Activated CD4-positive, alpha-beta T cell treated with anti-CD3 and anti-CD28 coated beads, Interleukin-2, amount 50 U/mL, for 24 hours (primary cell): ENCODE results near the gene CDH4.

Experiments
- DNase-seq, 2 donors: peaks; one replicate each; pipeline ENCODE4 v3.0.0-alpha.2; 2020; ENCODE audit warnings: low read depth in 1 of 2, low spot score in 1 of 2

CDH4 gene

GRCh38 chr20:61896058-61896961, 644.2 kb downstream of the CDH4 start:
- DNase-seq, result no peak

- no peak for DNase-seq
These were observed 645.6 kb downstream of the CDH4 start for GRCh38 chr20:61897401-61898295.

- DNase-seq, result no peak
These were observed 646.3 kb downstream of the CDH4 start for GRCh38 chr20:61898405-61898804.

GRCh38 chr20:61900011-61900944, 648.2 kb downstream of the CDH4 start:
- no peak for DNase-seq

- no peak for DNase-seq
These were observed 648.9 kb downstream of the CDH4 start for GRCh38 chr20:61900945-61901293.

- no peak for DNase-seq
These were observed 649.5 kb downstream of the CDH4 start for GRCh38 chr20:61901392-61902220.

GRCh38 chr20:61902221-61902869, 650.3 kb downstream of the CDH4 start:
- no peak for DNase-seq

- DNase-seq, result no peak
These were observed 651.7 kb downstream of the CDH4 start for GRCh38 chr20:61903575-61904340.

GRCh38 chr20:61904456-61904855, 652.4 kb downstream of the CDH4 start:
- no peak for DNase-seq

GRCh38 chr20:61905781-61906523, 653.9 kb downstream of the CDH4 start:
- DNase-seq, result no peak

- no peak for DNase-seq
These were observed 655.2 kb downstream of the CDH4 start for GRCh38 chr20:61907081-61907891.

- DNase-seq, result no peak
These were observed 656.3 kb downstream of the CDH4 start for GRCh38 chr20:61908057-61909026.

- no peak for DNase-seq
These were observed 657.0 kb downstream of the CDH4 start for GRCh38 chr20:61909028-61909427.

- no peak for DNase-seq
These were observed 657.8 kb downstream of the CDH4 start for GRCh38 chr20:61909821-61910220.

GRCh38 chr20:61911824-61912223, 659.8 kb downstream of the CDH4 start:
- no peak for DNase-seq
